GM23338 (cell line): ENCODE data around the gene ZSWIM5. TPM values are rescaled to one million over a fixed set of nuclear protein-coding genes. Genes with fewer than 3 reads are reported as not detected.

Experiments
- ATAC-seq: fragments of 200-7000 bp; cut with Tn5 transposase; 3 replicates; pipeline ENCODE4 v1.9.1; 2020
- DNase-seq: peaks from one replicate; pipeline ENCODE4 v3.0.0-alpha.2; 2015; ENCODE audit warnings: low spot score
- H2AFZ ChIP-seq: fragments of 200-600 bp; sonication (generic); 2 replicates; pipeline ENCODE4 v1.8.0; 2016; ENCODE audit warnings: antibody characterized with exemption, mild to moderate bottlenecking, moderate library complexity
- H3F3A ChIP-seq: fragments of 200-600 bp; sonication (generic); replicated peaks from 2 replicates; pipeline ENCODE4 v1.8.0; 2017; ENCODE audit warnings: antibody characterized with exemption, mixed run types, low read depth
- H3K27ac ChIP-seq: fragments of 200-600 bp; sonication (generic); 2 replicates; pipeline ENCODE4 v1.6.1; 2016; ENCODE audit warnings: low read depth
- H3K27me3 ChIP-seq: fragments of 200-600 bp; sonication (generic); 2 replicates; pipeline ENCODE4 v1.8.0; 2016; ENCODE audit warnings: mild to moderate bottlenecking, mixed run types, moderate library complexity; ENCODE audit not compliant: insufficient read depth
- H3K36me3 ChIP-seq: fragments of 200-600 bp; sonication (generic); 2 replicates; pipeline ENCODE4 v1.8.0; 2016; ENCODE audit warnings: mild to moderate bottlenecking; ENCODE audit not compliant: insufficient read depth
- H3K4me1 ChIP-seq: fragments of 200-600 bp; sonication (generic); 2 replicates; pipeline ENCODE4 v1.8.0; 2016; ENCODE audit warnings: mild to moderate bottlenecking, moderate library complexity; ENCODE audit not compliant: insufficient read depth
- H3K4me2 ChIP-seq: fragments of 200-600 bp; sonication (generic); 2 replicates; pipeline ENCODE4 v1.7.1; 2017; ENCODE audit warnings: mixed run types
- H3K4me3 ChIP-seq: fragments of 200-600 bp; sonication (generic); 2 replicates; pipeline ENCODE4 v1.6.1; 2016; ENCODE audit warnings: mixed run types
- H3K79me2 ChIP-seq: fragments of 200-600 bp; sonication (generic); replicated peaks from 2 replicates; pipeline ENCODE4 v1.8.0; 2017; ENCODE audit warnings: mild to moderate bottlenecking; ENCODE audit not compliant: insufficient read depth
- H3K9me2 ChIP-seq: fragments of 200-600 bp; sonication (generic); 2 replicates; pipeline ENCODE4 v1.8.0; 2017; ENCODE audit not compliant: insufficient read depth
- H4K20me1 ChIP-seq: fragments of 200-600 bp; sonication (generic); replicated peaks from 2 replicates; pipeline ENCODE4 v1.8.0; 2017; ENCODE audit warnings: mild to moderate bottlenecking; ENCODE audit not compliant: insufficient read depth
- H3K27ac Mint-ChIP-seq: 2 replicates; pipeline ENCODE4 v1.8.0; 2020; ENCODE audit warnings: inconsistent platforms, mild to moderate bottlenecking, moderate library complexity, mixed read lengths
- H3K27me3 Mint-ChIP-seq: 3 replicates; pipeline ENCODE4 v1.8.0; 2022; ENCODE audit warnings: low read depth, mild to moderate bottlenecking, moderate library complexity, mixed read lengths, inconsistent platforms; ENCODE audit not compliant: insufficient read depth, poor library complexity
- H3K36me3 Mint-ChIP-seq: 3 replicates; pipeline ENCODE4 v1.8.0; 2021; ENCODE audit warnings: low read depth, mild to moderate bottlenecking, inconsistent platforms, moderate library complexity, mixed read lengths
- H3K4me1 Mint-ChIP-seq: 3 replicates; pipeline ENCODE4 v1.8.0; 2020; ENCODE audit warnings: mild to moderate bottlenecking, inconsistent platforms, mixed read lengths
- H3K4me3 Mint-ChIP-seq: 3 replicates; pipeline ENCODE4 v1.8.0; 2021; ENCODE audit warnings: moderate library complexity, mild to moderate bottlenecking, inconsistent platforms, mixed read lengths
- H3K9me3 Mint-ChIP-seq: 3 replicates; pipeline ENCODE4 v1.8.0; 2020; ENCODE audit warnings: moderate library complexity, mild to moderate bottlenecking, inconsistent platforms, mixed read lengths
- CREB1 ChIP-seq: fragments of 250-450 bp; sonication (Bioruptor Pico); IDR thresholded peaks from 2 replicates; pipeline ENCODE4 v1.5.0; 2020; ENCODE audit warnings: low read depth, mild to moderate bottlenecking, moderate library complexity
- EZH2phosphoT487 ChIP-seq: fragments of 200-600 bp; sonication (generic); IDR thresholded peaks from one replicate; pipeline ENCODE4 v1.8.1; 2018; ENCODE audit warnings: antibody characterized with exemption; ENCODE audit not compliant: unreplicated experiment
- POLR2AphosphoS5 ChIP-seq: IDR thresholded peaks from 2 replicates; pipeline ENCODE4 v1.6.1; 2016; ENCODE audit warnings: antibody characterized with exemption, low read depth
- REST ChIP-seq: IDR thresholded peaks from one replicate; pipeline ENCODE4 v1.6.1; 2018; ENCODE audit warnings: antibody characterized with exemption; ENCODE audit not compliant: unreplicated experiment
- ZNF331 ChIP-seq: fragments of 250-450 bp; sonication (Bioruptor Pico); IDR thresholded peaks from 2 replicates; pipeline ENCODE4 v1.5.0; 2020; ENCODE audit warnings: low read depth, mild to moderate bottlenecking, moderate library complexity
- ZNF462 ChIP-seq: fragments of 250-450 bp; sonication (Bioruptor Pico); IDR thresholded peaks from 2 replicates; pipeline ENCODE4 v1.5.0; 2020; ENCODE audit warnings: mild to moderate bottlenecking, moderate library complexity
- polyA plus RNA-seq: library from polyadenylated mRNA; unstranded; fragments of >200 nt; fragmentation: Nextera tagmentation; extraction: Ambion mirVana; gene quantifications from 2 replicates; pipeline ENCODE4 v1.2.1, GENCODE V29; 2016
- total RNA-seq: library from RNA; depleted of rRNA; stranded (reverse); fragments of >200 nt; shearing (Covaris generic); gene quantifications from 2 replicates; pipeline ENCODE4 v1.2.3, GENCODE V29; 2014
- TF ChIP-seq, protein P1 (sequence below): IDR thresholded peaks from 2 replicates; pipeline ENCODE4 v1.6.1; 2016; ENCODE audit warnings: antibody characterized with exemption

Gene ZSWIM5
- total and polyA plus RNA-seq, 2 experiments from 2014 or later, result 0.65 to 3.6 TPM

- ATAC-seq (peak; percentile 40; the same call in 2 of the 3 replicates), DNase-seq (peak; percentile 21)
- Histone ChIP-seq H3K9me2 (no peaks in the 10 kb centered on the region), H3F3A (no peaks in the 10 kb centered on the region), H3K4me2 (no peak overlapping the region), H3K79me2 (no peaks in the 10 kb centered on the region), H2AFZ (no peak overlapping the region), H3K4me1 (no peaks in the 10 kb centered on the region), H4K20me1 (no peaks in the 10 kb centered on the region), H3K36me3 (no peaks in the 10 kb centered on the region), H3K4me3 (no peak overlapping the region), H3K27me3 (no peaks in the 10 kb centered on the region), H3K27ac (no peak overlapping the region)
- H3K4me1 Mint-ChIP-seq, result no peaks in the 10 kb centered on the region
- H3K9me3 Mint-ChIP-seq, result peaks cover 2% of the 10 kb centered on the region; the same call in 1 of the 3 replicates
- no peaks in the 10 kb centered on the region for H3K27me3 Mint-ChIP-seq
- H3K27ac Mint-ChIP-seq, result no peak overlapping the region
- no peak overlapping the region for H3K4me3 Mint-ChIP-seq
- H3K36me3 Mint-ChIP-seq, result no peaks in the 10 kb centered on the region
- no peak for TF ChIP-seq REST
- no peak for TF ChIP-seq POLR2AphosphoS5
Observed at GRCh38 chr1:45172764-45173163, 33.6 kb downstream of the ZSWIM5 start.

DNA sequence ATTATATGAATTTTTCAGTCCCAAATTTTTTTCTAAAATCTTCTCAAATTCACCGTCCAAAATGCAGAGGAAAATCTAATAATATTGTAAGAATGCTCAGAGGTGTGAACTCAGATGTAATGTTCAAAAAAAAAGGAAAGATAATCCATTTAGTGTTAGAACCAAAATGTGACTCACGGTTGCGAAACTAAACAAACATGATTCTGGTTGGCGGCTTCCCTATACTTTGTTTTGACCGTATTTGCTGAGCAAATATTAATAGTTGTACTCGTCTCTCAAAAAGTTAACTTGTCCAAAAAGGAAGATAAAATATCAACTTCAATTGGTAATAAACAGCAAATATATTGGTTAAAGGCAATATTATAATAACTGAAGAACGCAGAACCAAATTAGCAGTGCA is 34.4 kb downstream of the ZSWIM5 start:
- Histone ChIP-seq H4K20me1 (no peaks in the 10 kb centered on the region), H3K27ac (no peak overlapping the region), H3K4me3 (no peak overlapping the region), H3K4me1 (no peaks in the 10 kb centered on the region), H3K79me2 (no peaks in the 10 kb centered on the region), H3K4me2 (no peak overlapping the region), H3K9me2 (no peaks in the 10 kb centered on the region), H3K27me3 (no peaks in the 10 kb centered on the region), H3K36me3 (no peaks in the 10 kb centered on the region), H3F3A (no peaks in the 10 kb centered on the region), H2AFZ (no peak overlapping the region)
- H3K4me3 Mint-ChIP-seq, result no peak overlapping the region
- DNase-seq (no peak), ATAC-seq (no peak)
- H3K27ac Mint-ChIP-seq, result no peak overlapping the region
- H3K4me1 Mint-ChIP-seq, result no peaks in the 10 kb centered on the region
- H3K36me3 Mint-ChIP-seq, result no peaks in the 10 kb centered on the region
- no peaks in the 10 kb centered on the region for H3K27me3 Mint-ChIP-seq
- peaks cover 2% of the 10 kb centered on the region; the same call in 1 of the 3 replicates for H3K9me3 Mint-ChIP-seq
- TF ChIP-seq ZNF462 (CRISPR knock-in tag) (no peak), ZNF331 (CRISPR knock-in tag) (no peak), REST (no peak), POLR2AphosphoS5 (no peak), EZH2phosphoT487 (no peak), CREB1 (CRISPR knock-in tag) (no peak)
- TF ChIP-seq, protein P1, sequence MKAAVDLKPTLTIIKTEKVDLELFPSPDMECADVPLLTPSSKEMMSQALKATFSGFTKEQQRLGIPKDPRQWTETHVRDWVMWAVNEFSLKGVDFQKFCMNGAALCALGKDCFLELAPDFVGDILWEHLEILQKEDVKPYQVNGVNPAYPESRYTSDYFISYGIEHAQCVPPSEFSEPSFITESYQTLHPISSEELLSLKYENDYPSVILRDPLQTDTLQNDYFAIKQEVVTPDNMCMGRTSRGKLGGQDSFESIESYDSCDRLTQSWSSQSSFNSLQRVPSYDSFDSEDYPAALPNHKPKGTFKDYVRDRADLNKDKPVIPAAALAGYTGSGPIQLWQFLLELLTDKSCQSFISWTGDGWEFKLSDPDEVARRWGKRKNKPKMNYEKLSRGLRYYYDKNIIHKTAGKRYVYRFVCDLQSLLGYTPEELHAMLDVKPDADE, result no peak
